PC-3 (cell line): ENCODE data around the gene ZNF275. TPM values are rescaled to one million over a fixed set of nuclear protein-coding genes. Genes with fewer than 3 reads are reported as not detected.

Experiments used
- ATAC-seq: fragments of 200-7000 bp; cut with Tn5 transposase; 2 replicates; pipeline ENCODE4 v1.9.1; 2020; ENCODE audit warnings: mild to moderate bottlenecking, moderate library complexity
- BruUV-seq: library from RNA; stranded (reverse); fragments of 400-500 nt; replicated peaks from 2 replicates; lab custom pipeline; 2021; lab: Mats Ljungman, UMichigan
- CTCF ChIA-PET: fragments of 300-600 bp; sonication (Branson Sonifier 250); formaldehyde crosslinking; loops from one replicate; lab custom pipeline; 2022; ENCODE audit warnings: antibody characterized with exemption; lab: Charles Lee
- POLR2A ChIA-PET: fragments of 300-600 bp; sonication (Branson Sonifier 250); formaldehyde crosslinking; loops from one replicate; lab custom pipeline; 2022; ENCODE audit warnings: antibody characterized with exemption; ENCODE audit not compliant: unreplicated experiment; lab: Charles Lee
- DNase-seq: peaks from one replicate; pipeline ENCODE4 v3.0.0-alpha.2; 2015
- H2AFZ ChIP-seq: fragments of 300-600 bp; sonication (generic); 2 replicates; pipeline ENCODE4 v1.6.0; 2016; ENCODE audit warnings: antibody characterized with exemption, low read length
- H3F3A ChIP-seq: fragments of 300-600 bp; sonication (generic); one replicate; pipeline ENCODE4 v1.6.0; 2017; ENCODE audit warnings: antibody characterized with exemption, low read length, control low read depth, mild to moderate bottlenecking; ENCODE audit not compliant: unreplicated experiment
- H3K27ac ChIP-seq: fragments of 300-600 bp; sonication (generic); 2 replicates; pipeline ENCODE4 v1.5.1; 2016; ENCODE audit warnings: mild to moderate bottlenecking, low read length
- H3K27me3 ChIP-seq: fragments of 300-600 bp; sonication (generic); 2 replicates; pipeline ENCODE4 v1.6.1; 2016; ENCODE audit warnings: low read length, mixed read lengths
- H3K36me3 ChIP-seq: fragments of 300-600 bp; sonication (generic); 2 replicates; pipeline ENCODE4 v1.6.1; 2016; ENCODE audit warnings: low read depth, mixed run types, low read length, mixed read lengths
- H3K4me1 ChIP-seq: fragments of 300-600 bp; sonication (generic); 2 replicates; pipeline ENCODE4 v1.5.1; 2016; ENCODE audit warnings: low read length; ENCODE audit not compliant: insufficient read depth
- H3K4me2 ChIP-seq: fragments of 300-600 bp; sonication (generic); 2 replicates; pipeline ENCODE4 v1.6.0; 2016; ENCODE audit warnings: low read length
- H3K4me3 ChIP-seq: fragments of 300-600 bp; sonication (generic); 2 replicates; pipeline ENCODE4 v1.5.1; 2016; ENCODE audit warnings: mild to moderate bottlenecking, low read length, mixed read lengths
- H3K79me2 ChIP-seq: fragments of 300-600 bp; sonication (generic); 2 replicates; pipeline ENCODE4 v1.6.1; 2017; ENCODE audit warnings: low read length, mixed read lengths
- H3K9ac ChIP-seq: fragments of 300-600 bp; sonication (generic); 2 replicates; pipeline ENCODE4 v1.6.0; 2016; ENCODE audit warnings: mild to moderate bottlenecking, low read length
- H3K9me2 ChIP-seq: fragments of 300-600 bp; sonication (generic); replicated peaks from 2 replicates; pipeline ENCODE4 v1.6.1; 2016; ENCODE audit warnings: mixed run types, low read length, mixed read lengths
- H3K9me3 ChIP-seq: fragments of 300-600 bp; sonication (generic); 2 replicates; pipeline ENCODE4 v1.6.1; 2016; ENCODE audit warnings: low read length, mixed read lengths
- H4K20me1 ChIP-seq: fragments of 300-600 bp; sonication (generic); 2 replicates; pipeline ENCODE4 v1.6.1; 2016; ENCODE audit warnings: low read length, mixed read lengths
- EZH2 ChIP-seq: fragments of 300-600 bp; sonication (generic); IDR thresholded peaks from one replicate; pipeline ENCODE4 v1.6.1; 2017; ENCODE audit warnings: antibody characterized with exemption, mild to moderate bottlenecking, low read length; ENCODE audit not compliant: unreplicated experiment
- EZH2phosphoT487 ChIP-seq: fragments of 300-600 bp; sonication (generic); IDR thresholded peaks from 2 replicates; pipeline ENCODE4 v1.6.1; 2018; ENCODE audit warnings: mild to moderate bottlenecking, antibody characterized with exemption, low read length, borderline replicate concordance
- intact Hi-C: fragments of 100-400 bp; cut with micrococcal nuclease; formaldehyde crosslinking; loops from 2 replicates; pipeline ENCODE4 v1.9.0; 2023
- total RNA-seq: library from RNA; depleted of rRNA; stranded (reverse); fragments of >200 nt; gene quantifications from 2 replicates; pipeline ENCODE4 v1.2.3, GENCODE V29; 2014
- TF ChIP-seq, protein P1 (sequence below): fragments of 300-600 bp; sonication (generic); conservative IDR thresholded peaks from 2 replicates; pipeline ENCODE4 v1.5.1; 2017; ENCODE audit warnings: antibody characterized with exemption, low read depth, mild to moderate bottlenecking, low read length

Gene ZNF275
- total RNA-seq, 1 experiment from 2014 or later: 7.1 TPM

DNA sequence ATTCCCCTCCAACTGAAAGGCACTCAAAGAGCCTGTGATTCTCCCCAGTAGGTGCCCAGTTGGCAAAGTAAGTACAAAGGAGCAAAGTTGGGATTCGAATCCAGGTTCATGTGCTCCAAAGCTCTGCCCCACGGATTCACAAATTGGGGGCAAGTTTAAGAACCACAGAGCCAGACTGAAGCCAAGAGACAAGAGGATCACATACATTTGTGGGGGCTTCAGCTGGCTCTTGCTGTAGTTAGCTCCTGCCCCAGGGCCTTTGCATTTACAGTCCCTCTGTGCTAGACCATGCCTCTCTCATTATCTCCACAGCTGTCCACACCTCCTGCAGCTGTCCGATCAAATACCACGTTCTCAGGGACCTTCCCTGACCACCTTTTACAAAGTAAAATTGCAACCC is 31.2 kb upstream of the ZNF275 start:
- Histone ChIP-seq H3K4me2 (no peak overlapping the region), H3K9ac (no peak overlapping the region), H3K4me1 (no peaks in the 10 kb centered on the region), H2AFZ (no peak overlapping the region), H3K27me3 (peaks cover 25% of the 10 kb centered on the region), H3K79me2 (no peaks in the 10 kb centered on the region), H3K9me2 (no peaks in the 10 kb centered on the region), H3K36me3 (no peaks in the 10 kb centered on the region), H3K4me3 (no peak overlapping the region), H3K9me3 (no peaks in the 10 kb centered on the region), H3K27ac (no peak overlapping the region), H4K20me1 (no peaks in the 10 kb centered on the region), H3F3A (no peaks in the 10 kb centered on the region)
- intact Hi-C loops: no loop called here
- no peak for DNase-seq
- TF ChIP-seq EZH2: no peak
- TF ChIP-seq, protein P1, sequence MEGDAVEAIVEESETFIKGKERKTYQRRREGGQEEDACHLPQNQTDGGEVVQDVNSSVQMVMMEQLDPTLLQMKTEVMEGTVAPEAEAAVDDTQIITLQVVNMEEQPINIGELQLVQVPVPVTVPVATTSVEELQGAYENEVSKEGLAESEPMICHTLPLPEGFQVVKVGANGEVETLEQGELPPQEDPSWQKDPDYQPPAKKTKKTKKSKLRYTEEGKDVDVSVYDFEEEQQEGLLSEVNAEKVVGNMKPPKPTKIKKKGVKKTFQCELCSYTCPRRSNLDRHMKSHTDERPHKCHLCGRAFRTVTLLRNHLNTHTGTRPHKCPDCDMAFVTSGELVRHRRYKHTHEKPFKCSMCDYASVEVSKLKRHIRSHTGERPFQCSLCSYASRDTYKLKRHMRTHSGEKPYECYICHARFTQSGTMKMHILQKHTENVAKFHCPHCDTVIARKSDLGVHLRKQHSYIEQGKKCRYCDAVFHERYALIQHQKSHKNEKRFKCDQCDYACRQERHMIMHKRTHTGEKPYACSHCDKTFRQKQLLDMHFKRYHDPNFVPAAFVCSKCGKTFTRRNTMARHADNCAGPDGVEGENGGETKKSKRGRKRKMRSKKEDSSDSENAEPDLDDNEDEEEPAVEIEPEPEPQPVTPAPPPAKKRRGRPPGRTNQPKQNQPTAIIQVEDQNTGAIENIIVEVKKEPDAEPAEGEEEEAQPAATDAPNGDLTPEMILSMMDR: no peak
- TF ChIP-seq EZH2phosphoT487: no peak
- ChIA-PET POLR2A (no interaction called here), CTCF (no interaction called here)
- BruUV-seq: no TSS peak
- no peak for ATAC-seq

DNA sequence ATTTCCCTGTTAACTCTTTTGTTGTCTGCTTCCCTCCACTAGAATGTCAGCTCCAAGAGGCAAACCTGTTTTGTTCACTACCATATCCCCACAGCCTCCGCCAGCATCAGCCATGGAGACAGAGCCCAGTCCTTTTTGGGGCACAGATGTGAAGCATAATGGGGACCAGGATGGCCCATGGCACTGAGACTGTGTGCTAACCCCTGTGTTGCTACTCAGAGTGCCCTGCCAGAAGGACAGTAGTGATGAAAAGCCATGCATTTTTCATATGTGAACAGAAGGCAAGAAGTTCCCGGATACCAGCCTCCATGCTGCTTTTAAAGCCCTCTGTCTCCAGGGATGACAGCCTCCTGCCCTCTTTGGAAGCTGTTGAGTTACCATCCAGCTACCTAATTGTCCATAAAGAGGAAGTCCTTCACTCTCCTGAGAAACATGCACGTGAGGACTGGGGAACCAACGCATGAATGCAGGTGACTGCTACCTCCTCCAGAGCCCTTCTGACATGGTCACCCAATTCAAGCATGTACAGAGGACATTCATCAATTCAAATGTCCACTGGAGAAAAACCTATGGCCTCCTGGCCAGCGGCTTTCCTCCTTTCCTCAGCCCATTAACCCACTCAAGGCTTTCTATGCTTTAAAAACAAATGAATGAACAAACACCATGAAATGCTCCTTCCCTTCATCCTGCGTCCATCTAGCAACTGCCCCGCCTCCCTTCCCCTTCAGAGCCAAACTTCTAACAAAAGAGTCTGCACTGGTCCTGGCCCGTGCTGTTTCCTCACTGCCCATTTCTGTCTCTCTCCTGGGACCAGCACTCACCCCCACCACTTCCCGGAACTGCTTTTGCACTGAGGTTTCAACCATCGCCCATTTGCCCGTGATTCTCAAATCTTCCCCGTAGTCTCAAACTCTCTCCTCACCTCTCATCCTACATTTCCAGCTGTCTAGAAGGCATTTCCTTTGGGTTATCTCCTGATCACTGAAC is 30.4 kb upstream of the ZNF275 start:
- no peak overlapping the region for H3K9ac ChIP-seq
- no peaks in the 10 kb centered on the region for H3K9me3 ChIP-seq
- no peak overlapping the region for H2AFZ ChIP-seq
- H3K27me3 ChIP-seq: peaks cover 25% of the 10 kb centered on the region
- H3K27ac ChIP-seq: no peak overlapping the region
- ChIA-PET POLR2A (no interaction called here), CTCF (no interaction called here)
- no peaks in the 10 kb centered on the region for H3K9me2 ChIP-seq
- no peaks in the 10 kb centered on the region for H3F3A ChIP-seq
- no peaks in the 10 kb centered on the region for H4K20me1 ChIP-seq
- no peaks in the 10 kb centered on the region for H3K4me1 ChIP-seq
- intact Hi-C loops: no loop called here
- no peaks in the 10 kb centered on the region for H3K79me2 ChIP-seq
- H3K4me2 ChIP-seq: no peak overlapping the region
- TF ChIP-seq, protein P1: no peak
- no peak for TF ChIP-seq EZH2
- DNase-seq: no peak
- no TSS peak for BruUV-seq
- H3K4me3 ChIP-seq: no peak overlapping the region
- H3K36me3 ChIP-seq: no peaks in the 10 kb centered on the region
- no peak for ATAC-seq
